Left ventricle myocardium inferior (tissue), 1 donor: ENCODE measurements around the gene UBL3. TPM values are rescaled to one million over a fixed set of nuclear protein-coding genes. Genes with fewer than 3 reads are reported as not detected.
A peak's percentile ranks its signal among the peaks of the same experiment; 100 is the strongest.

Experiments used
- DNase-seq: peaks from one replicate; pipeline ENCODE4 v3.0.0-alpha.2; 2020
- H3K27ac ChIP-seq: fragments of 200-600 bp; replicated peaks from 2 replicates; pipeline ENCODE4 v1.8.0; 2021
- H3K27me3 ChIP-seq: fragments of 200-600 bp; 2 replicates; pipeline ENCODE4 v1.8.0; 2021; ENCODE audit warnings: low read depth
- H3K36me3 ChIP-seq: fragments of 200-600 bp; 2 replicates; pipeline ENCODE4 v1.8.0; 2021
- H3K4me1 ChIP-seq: fragments of 200-600 bp; 2 replicates; pipeline ENCODE4 v1.8.0; 2021
- H3K4me3 ChIP-seq: fragments of 200-600 bp; 2 replicates; pipeline ENCODE4 v1.8.0; 2021; ENCODE audit warnings: mild to moderate bottlenecking, moderate library complexity
- H3K9me3 ChIP-seq: fragments of 200-600 bp; replicated peaks from 2 replicates; pipeline ENCODE4 v1.8.0; 2021
- CTCF ChIP-seq: fragments of 200-600 bp; IDR thresholded peaks from 2 replicates; pipeline ENCODE4 v1.8.0; 2021; ENCODE audit warnings: antibody characterized with exemption, mild to moderate bottlenecking, borderline replicate concordance
- intact Hi-C: fragments of 100-400 bp; cut with micrococcal nuclease; formaldehyde crosslinking; loops from one replicate; pipeline ENCODE4 v1.11.0; 2022
- total RNA-seq: library from RNA; stranded (reverse); fragmentation: NEBNext Ultra II Directional; extraction: Animal tissue kit (Norgen Biotek cat#: 25700); gene quantifications from one replicate; pipeline ENCODE4 v1.2.1, GENCODE V29; 2021
- donor health status: DM: no; HTN: yes; CAD: no; lungs with severe emphysema.

The UBL3 gene
- total RNA-seq, 1 donor from 2014 or later, result 25.2 TPM

- intact Hi-C loops, result loop anchor here (2.0 kb wide), 1 partner anchor 267 kb away; no protein-coding TSS in a partner anchor
- DNase-seq, result no peak
- no peaks in the 10 kb centered on the region for H3K9me3 ChIP-seq
- no peak overlapping the region for H3K27ac ChIP-seq
- H3K36me3 ChIP-seq, result no peaks in the 10 kb centered on the region
- TF ChIP-seq CTCF, result peak; percentile 51
- no peak overlapping the region for H3K4me3 ChIP-seq
- H3K4me1 ChIP-seq, result peaks cover 64% of the 10 kb centered on the region
- H3K27me3 ChIP-seq, result no peaks in the 10 kb centered on the region
Observed at GRCh38 chr13:29845440-29846056, 4.9 kb downstream of the UBL3 start.

- TF ChIP-seq CTCF, result no peak
- Histone ChIP-seq H3K27ac (no peak overlapping the region), H3K9me3 (no peaks in the 10 kb centered on the region), H3K36me3 (no peaks in the 10 kb centered on the region), H3K4me1 (peaks cover 64% of the 10 kb centered on the region), H3K4me3 (no peak overlapping the region), H3K27me3 (no peaks in the 10 kb centered on the region)
- intact Hi-C loops, result loop anchor here (2.0 kb wide), 1 partner anchor 268 kb away; no protein-coding TSS in a partner anchor
- no peak for DNase-seq
Observed at GRCh38 chr13:29844441-29844840, 6.0 kb downstream of the UBL3 start.

- no peaks in the 10 kb centered on the region for H3K9me3 ChIP-seq
- no peak for TF ChIP-seq CTCF
- intact Hi-C loops, result no loop called here
- H3K27ac ChIP-seq, result no peak overlapping the region
- no peaks in the 10 kb centered on the region for H3K27me3 ChIP-seq
- no peak for DNase-seq
- peaks cover 45% of the 10 kb centered on the region for H3K4me1 ChIP-seq
- H3K4me3 ChIP-seq, result no peak overlapping the region
- no peaks in the 10 kb centered on the region for H3K36me3 ChIP-seq
Observed at GRCh38 chr13:29840585-29840984, 9.8 kb downstream of the UBL3 start.

- no peaks in the 10 kb centered on the region for H3K36me3 ChIP-seq
Observed at GRCh38 chr13:29835280-29836061, 14.9 kb downstream of the UBL3 start.

GRCh38 chr13:29832761-29833298 lies 17.6 kb downstream of the UBL3 start:
- H3K4me3 ChIP-seq, result no peak overlapping the region
- peaks cover 31% of the 10 kb centered on the region for H3K4me1 ChIP-seq
- no peaks in the 10 kb centered on the region for H3K9me3 ChIP-seq
- no peak for TF ChIP-seq CTCF
- no peak for DNase-seq
- H3K27me3 ChIP-seq, result no peaks in the 10 kb centered on the region
- H3K36me3 ChIP-seq, result no peaks in the 10 kb centered on the region
- intact Hi-C loops, result no loop called here
- H3K27ac ChIP-seq, result no peak overlapping the region

More at GRCh38 chr13:29835280-29836061, 14.9 kb downstream of the UBL3 start:
- no peak overlapping the region for H3K27ac ChIP-seq
- no peak for DNase-seq
- peaks cover 33% of the 10 kb centered on the region for H3K4me1 ChIP-seq
- H3K9me3 ChIP-seq, result no peaks in the 10 kb centered on the region
- no peaks in the 10 kb centered on the region for H3K27me3 ChIP-seq
- no peak overlapping the region for H3K4me3 ChIP-seq
- intact Hi-C loops, result no loop called here
- TF ChIP-seq CTCF, result no peak
